Fibroblast of lung (primary cell): ENCODE measurements around the gene WFDC12. TPM values are rescaled to one million over a fixed set of nuclear protein-coding genes. Genes with fewer than 3 reads are reported as not detected.

Experiments
- DNase-seq, 2 donors: peaks; one replicate each; pipeline versions ENCODE4 v3.0.0 to v3.0.0-alpha.2; 2010; ENCODE audit warnings: low read depth in 2 of 2
- H2AFZ ChIP-seq: 2 replicates; pipeline ENCODE4 v1.5.1; 2012; ENCODE audit warnings: low read length, control low read depth, inconsistent platforms
- H3K27ac ChIP-seq: 2 replicates; pipeline ENCODE4 v1.5.1; 2011; ENCODE audit warnings: low read length, control low read depth; ENCODE audit not compliant: insufficient read depth
- H3K27me3 ChIP-seq: 2 replicates; pipeline ENCODE4 v1.5.1; 2011; ENCODE audit warnings: mild to moderate bottlenecking, low read length; ENCODE audit not compliant: control insufficient read depth, insufficient read depth
- H3K36me3 ChIP-seq: 2 replicates; pipeline ENCODE4 v1.5.1; 2011; ENCODE audit warnings: low read length; ENCODE audit not compliant: control insufficient read depth, insufficient read depth
- H3K4me1 ChIP-seq: 2 replicates; pipeline ENCODE4 v1.5.1; 2011; ENCODE audit warnings: low read length; ENCODE audit not compliant: control insufficient read depth, insufficient read depth; ENCODE audit errors: extremely low read depth
- H3K4me2 ChIP-seq: 2 replicates; pipeline ENCODE4 v1.5.1; 2011; ENCODE audit warnings: low read length, control low read depth; ENCODE audit not compliant: insufficient read depth; ENCODE audit errors: extremely low read depth
- H3K4me3 ChIP-seq, 4 experiments: fragments of 200-600 bp in 1 of 4; sonication (generic) in 1 of 4; replicated peaks in 1 of 4; 2 replicates each; pipeline ENCODE4 v1.5.1; 2011 to 2016; ENCODE audit warnings: low read length in 4 of 4, low read depth in 3 of 4, mild to moderate bottlenecking in 3 of 4, control low read depth in 2 of 4, inconsistent platforms in 1 of 4, mixed read lengths in 1 of 4; ENCODE audit not compliant: insufficient read depth in 1 of 4; ENCODE audit errors: control extremely low read depth in 1 of 4
- H3K79me2 ChIP-seq: 2 replicates; pipeline ENCODE4 v1.5.1; 2012; ENCODE audit warnings: mild to moderate bottlenecking, low read length, inconsistent platforms; ENCODE audit not compliant: control insufficient read depth, insufficient read depth
- H3K9ac ChIP-seq: 2 replicates; pipeline ENCODE4 v1.5.1; 2011; ENCODE audit warnings: mild to moderate bottlenecking, low read length, control low read depth; ENCODE audit not compliant: insufficient read depth
- H3K9me3 ChIP-seq: 2 replicates; pipeline ENCODE4 v1.5.1; 2012; ENCODE audit warnings: low read depth, low read length; ENCODE audit not compliant: control insufficient read depth, insufficient read depth
- H4K20me1 ChIP-seq: 2 replicates; pipeline ENCODE4 v1.5.1; 2011; ENCODE audit warnings: low read length; ENCODE audit not compliant: control insufficient read depth, insufficient read depth; ENCODE audit errors: extremely low read depth
- CTCF ChIP-seq, 2 donors: IDR thresholded peaks in 1 of 2; conservative IDR thresholded peaks in 1 of 2; 1 replicate in 1 of 2; 2 replicates in 1 of 2; pipeline ENCODE4 v1.5.1; 2011 to 2012; ENCODE audit warnings: low read length in 2 of 2, control low read depth in 1 of 2, inconsistent platforms in 1 of 2, low read depth in 1 of 2, mild to moderate bottlenecking in 1 of 2
- EZH2 ChIP-seq: IDR thresholded peaks from 2 replicates; pipeline ENCODE4 v1.5.1; 2012; ENCODE audit warnings: low read length, control low read depth, mild to moderate bottlenecking; ENCODE audit errors: missing control alignments
- polyA plus RNA-seq, 2 donors: library from polyadenylated mRNA; depleted of rRNA in 1 of 2; stranded (reverse) in 1 of 2; unstranded in 1 of 2; fragments of >200 nt; gene quantifications; 2 replicates each; pipeline ENCODE4 v1.2.1, GENCODE V29; 2011 to 2012; ENCODE audit warnings: missing spikeins in 1 of 2
- total RNA-seq: library from RNA; depleted of rRNA; stranded (reverse); fragments of >200 nt; gene quantifications from 2 replicates; pipeline ENCODE4 v1.2.1, GENCODE V29; 2014

Gene WFDC12
- total and polyA plus RNA-seq, 2 donors (not counting 1 experiment from before 2014, with no cell fraction given), result not detected

DNA sequence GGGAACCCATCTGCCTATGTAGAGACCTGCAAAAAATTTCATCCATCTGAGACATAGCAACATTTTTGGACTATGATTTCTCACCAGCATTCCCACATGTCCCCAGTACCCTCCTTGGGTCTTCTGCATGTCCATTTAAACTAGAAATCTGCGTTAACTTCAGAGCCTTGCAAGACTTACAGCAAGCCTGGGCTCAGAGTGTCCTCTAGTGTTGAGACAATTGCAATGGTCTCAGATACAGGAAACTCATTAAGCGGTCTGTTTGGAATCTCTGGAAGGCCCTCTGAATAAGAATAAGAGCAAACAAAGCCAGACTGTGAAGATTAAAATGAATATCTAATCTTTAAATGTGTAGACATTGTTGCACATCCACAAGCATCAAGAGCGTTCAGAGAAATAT is 29.9 kb upstream of the WFDC12 start:
- Histone ChIP-seq H3K9me3 (no peaks in the 10 kb centered on the region), H3K9ac (no peak overlapping the region), H4K20me1 (no peaks in the 10 kb centered on the region), H3K4me2 (no peak overlapping the region), H2AFZ (no peak overlapping the region), H3K27me3 (peaks cover 2% of the 10 kb centered on the region), H3K27ac (no peak overlapping the region), H3K79me2 (no peaks in the 10 kb centered on the region), H3K4me3 (no peak overlapping the region), H3K4me1 (no peaks in the 10 kb centered on the region), H3K36me3 (no peaks in the 10 kb centered on the region)
- TF ChIP-seq CTCF (conservative IDR thresholded peaks at IDR 0.05 in 1 of 2, IDR thresholded peaks at IDR 0.05 in 1 of 2; ENCODE audit: low read depth in 1 of 2, low read length in 2 of 2) (no peak), EZH2 (no peak)
- peak in 1 of 2 donors; percentile 6 for DNase-seq

DNA sequence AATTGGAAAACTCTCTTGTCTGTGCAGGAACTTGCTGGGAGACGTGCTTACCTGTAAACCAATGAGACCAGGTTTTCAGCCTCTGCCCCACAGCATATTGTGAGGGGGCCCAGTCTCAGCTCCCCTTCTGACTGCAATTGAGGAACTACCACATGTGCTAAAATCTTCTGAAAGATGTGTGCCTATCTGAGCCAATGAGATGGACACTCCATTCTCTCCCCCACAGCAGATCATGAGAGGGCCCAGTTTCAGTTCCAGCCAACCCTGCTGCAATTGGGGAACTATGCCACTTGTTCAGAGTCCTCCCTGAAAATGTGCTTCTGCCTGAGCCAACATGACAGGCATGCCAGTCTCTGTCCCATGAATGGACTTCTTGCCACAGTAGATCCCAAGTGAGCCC is 29.5 kb upstream of the WFDC12 start:
- Histone ChIP-seq H3K27me3 (peaks cover 2% of the 10 kb centered on the region), H3K4me2 (no peak overlapping the region), H3K9ac (no peak overlapping the region), H3K36me3 (no peaks in the 10 kb centered on the region), H3K79me2 (no peaks in the 10 kb centered on the region), H3K4me3 (no peak overlapping the region), H3K27ac (no peak overlapping the region), H4K20me1 (no peaks in the 10 kb centered on the region), H3K4me1 (no peaks in the 10 kb centered on the region), H2AFZ (no peak overlapping the region), H3K9me3 (no peaks in the 10 kb centered on the region)
- no peak for TF ChIP-seq EZH2
- no peak for TF ChIP-seq CTCF (conservative IDR thresholded peaks at IDR 0.05 in 1 of 2, IDR thresholded peaks at IDR 0.05 in 1 of 2; ENCODE audit: low read depth in 1 of 2, low read length in 2 of 2)
- DNase-seq, result no peak

DNA sequence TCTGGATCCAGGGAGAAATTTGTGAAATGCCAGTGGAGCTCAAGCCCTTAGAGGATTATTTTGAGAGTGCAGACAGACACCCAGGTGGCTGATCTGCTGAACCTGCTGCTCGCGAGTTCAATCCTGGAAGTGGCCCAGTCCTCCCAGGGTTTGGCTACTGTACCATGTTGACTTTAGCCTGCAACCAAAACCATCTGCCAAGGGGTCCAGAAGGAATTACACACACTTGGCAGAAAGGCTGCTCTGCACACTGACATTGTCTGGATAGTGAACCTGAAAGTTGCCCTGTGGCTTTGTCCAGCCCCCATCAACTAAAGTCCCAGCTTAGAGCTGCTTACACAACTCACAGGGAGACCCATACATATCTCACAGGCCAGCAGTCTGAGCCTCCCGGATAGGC is 28.9 kb upstream of the WFDC12 start:
- Histone ChIP-seq H2AFZ (no peak overlapping the region), H3K36me3 (no peaks in the 10 kb centered on the region), H3K4me2 (no peak overlapping the region), H3K4me1 (no peaks in the 10 kb centered on the region), H3K27ac (no peak overlapping the region), H3K9me3 (no peaks in the 10 kb centered on the region), H3K9ac (no peak overlapping the region), H3K79me2 (no peaks in the 10 kb centered on the region), H3K27me3 (peaks cover 2% of the 10 kb centered on the region), H4K20me1 (no peaks in the 10 kb centered on the region), H3K4me3 (no peak overlapping the region)
- TF ChIP-seq CTCF (conservative IDR thresholded peaks at IDR 0.05 in 1 of 2, IDR thresholded peaks at IDR 0.05 in 1 of 2; ENCODE audit: low read depth in 1 of 2, low read length in 2 of 2), result no peak
- no peak for TF ChIP-seq EZH2
- no peak for DNase-seq
